ENCODE measurements around the gene KDM1A.
"Not testable (repeated sequence)": the region's sequence is repeated elsewhere in the genome, so short reads cannot be mapped to it uniquely, and the experiment has no call there.

KDM1A gene

GRCh38 chr1:22976127-22976460, 43.2 kb upstream of the KDM1A start:
- TF ChIP-seq, protein P1, sequence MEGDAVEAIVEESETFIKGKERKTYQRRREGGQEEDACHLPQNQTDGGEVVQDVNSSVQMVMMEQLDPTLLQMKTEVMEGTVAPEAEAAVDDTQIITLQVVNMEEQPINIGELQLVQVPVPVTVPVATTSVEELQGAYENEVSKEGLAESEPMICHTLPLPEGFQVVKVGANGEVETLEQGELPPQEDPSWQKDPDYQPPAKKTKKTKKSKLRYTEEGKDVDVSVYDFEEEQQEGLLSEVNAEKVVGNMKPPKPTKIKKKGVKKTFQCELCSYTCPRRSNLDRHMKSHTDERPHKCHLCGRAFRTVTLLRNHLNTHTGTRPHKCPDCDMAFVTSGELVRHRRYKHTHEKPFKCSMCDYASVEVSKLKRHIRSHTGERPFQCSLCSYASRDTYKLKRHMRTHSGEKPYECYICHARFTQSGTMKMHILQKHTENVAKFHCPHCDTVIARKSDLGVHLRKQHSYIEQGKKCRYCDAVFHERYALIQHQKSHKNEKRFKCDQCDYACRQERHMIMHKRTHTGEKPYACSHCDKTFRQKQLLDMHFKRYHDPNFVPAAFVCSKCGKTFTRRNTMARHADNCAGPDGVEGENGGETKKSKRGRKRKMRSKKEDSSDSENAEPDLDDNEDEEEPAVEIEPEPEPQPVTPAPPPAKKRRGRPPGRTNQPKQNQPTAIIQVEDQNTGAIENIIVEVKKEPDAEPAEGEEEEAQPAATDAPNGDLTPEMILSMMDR (IDR thresholded peaks at IDR 0.05; ENCODE audit: low read depth, low read length, missing control alignments) = no peak
- no peak for DNase-seq (ENCODE audit: low read depth)
- no peak overlapping the region for H3K4me3 ChIP-seq (ENCODE audit: low read depth, low read length)

DNA sequence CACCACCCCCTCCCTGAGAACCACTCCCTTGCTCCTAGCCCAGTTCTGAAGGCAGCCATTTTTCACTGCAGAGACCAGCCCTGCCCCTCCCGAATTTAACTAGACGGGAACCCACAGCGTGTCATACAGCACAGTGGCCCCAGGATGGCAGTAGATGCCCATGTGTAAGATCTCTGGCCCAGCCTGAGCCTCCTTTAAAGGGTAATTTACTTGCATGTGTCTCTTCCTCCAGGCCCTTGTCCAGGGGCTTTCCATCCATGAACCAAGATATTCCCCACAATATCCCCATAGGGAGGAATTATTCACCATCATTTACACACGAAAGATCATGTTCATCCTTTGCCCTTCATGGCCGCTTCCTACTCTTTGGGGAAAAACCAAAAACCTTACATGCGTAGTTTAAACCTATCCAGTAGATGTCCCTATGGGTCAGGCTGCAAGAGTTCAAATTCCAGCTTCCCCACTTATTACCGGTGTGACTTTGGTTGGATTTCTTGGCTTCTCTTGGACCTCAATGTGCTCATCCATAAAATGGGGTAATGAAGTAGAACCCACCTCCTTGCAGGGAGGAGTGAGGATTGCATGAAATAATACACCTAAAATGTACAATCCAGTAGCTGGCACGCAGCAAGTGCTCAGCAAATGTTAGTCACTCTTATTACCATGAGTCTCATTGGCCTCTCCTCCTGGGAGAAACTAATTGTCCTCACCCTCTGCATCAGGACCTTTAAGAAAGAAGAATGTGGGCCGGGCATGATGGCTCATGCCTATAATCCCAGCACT, 42.6 kb upstream of the KDM1A start:
- TF ChIP-seq, protein P1 (IDR thresholded peaks at IDR 0.05; ENCODE audit: low read depth, low read length, missing control alignments) = peak; percentile 81
- H3K4me3 ChIP-seq (ENCODE audit: low read depth, low read length) = no peak overlapping the region
- peak; percentile 41 for DNase-seq (ENCODE audit: low read depth)

DNA sequence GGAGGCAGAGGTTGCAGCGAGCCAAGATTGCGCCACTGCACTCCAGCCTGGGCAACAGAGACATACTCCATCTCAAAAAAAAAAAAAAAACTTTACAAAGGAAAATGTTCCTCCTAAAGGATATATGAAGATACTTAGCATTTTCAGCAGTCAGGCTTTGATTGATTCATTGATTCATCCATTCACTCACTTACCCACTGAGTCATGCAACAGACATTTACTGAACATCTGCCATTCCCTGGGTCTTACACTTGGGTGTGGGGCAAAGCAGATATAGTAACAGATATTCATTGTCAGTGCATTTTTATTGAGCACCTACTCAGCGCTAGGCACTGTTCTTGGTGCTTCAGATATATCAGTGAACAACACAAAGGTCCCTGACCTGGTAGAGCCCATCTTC, 41.0 kb upstream of the KDM1A start:
- H3K4me3 ChIP-seq (ENCODE audit: low read depth, low read length) = no peak overlapping the region
- no peak for DNase-seq (ENCODE audit: low read depth)
- TF ChIP-seq, protein P1 (IDR thresholded peaks at IDR 0.05; ENCODE audit: low read depth, low read length, missing control alignments) = no peak

DNA sequence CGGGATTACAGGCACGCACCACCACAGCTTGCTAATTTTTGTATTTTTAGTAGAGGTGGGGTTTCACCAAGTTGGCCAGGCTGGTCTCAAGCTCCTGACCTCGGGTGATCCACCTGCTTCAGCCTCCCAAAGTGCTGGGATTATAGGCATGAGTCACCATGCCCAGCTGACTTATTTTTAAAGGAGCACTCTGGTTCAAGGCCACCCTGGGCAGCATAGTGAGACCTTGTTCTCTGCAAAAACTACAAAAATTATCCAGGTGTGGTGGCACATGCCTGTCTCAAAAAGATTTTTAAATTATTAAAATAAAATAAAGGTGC, 38.8 kb upstream of the KDM1A start:
- not testable (repeated sequence) for DNase-seq (ENCODE audit: low read depth); H3K4me3 ChIP-seq (ENCODE audit: low read depth, low read length)

DNA sequence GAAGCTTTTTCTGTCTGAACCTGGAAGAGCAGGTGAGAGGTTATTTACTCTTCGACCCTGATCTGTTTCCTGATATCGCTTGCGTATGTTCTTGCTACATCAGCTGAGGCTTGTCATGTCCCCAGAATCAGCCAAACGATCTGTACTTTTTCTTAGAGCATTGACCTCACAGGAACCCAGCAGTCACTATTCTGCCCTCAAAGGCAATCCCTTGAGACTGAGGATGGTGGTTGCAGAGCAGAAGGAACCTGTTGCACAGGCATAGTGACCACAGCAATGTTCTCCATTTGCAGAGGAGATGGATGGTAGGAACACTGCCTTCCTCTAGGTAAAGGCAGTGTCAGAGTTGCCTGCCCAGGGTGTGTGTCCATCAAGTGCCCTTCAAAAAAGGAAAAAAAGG, 35.3 kb upstream of the KDM1A start:
- H3K4me3 ChIP-seq (ENCODE audit: low read depth, low read length) = no peak overlapping the region

GRCh38 chr1:22992384-22992783, 26.9 kb upstream of the KDM1A start:
- not testable (repeated sequence) for H3K4me3 ChIP-seq (ENCODE audit: low read depth, low read length); DNase-seq (ENCODE audit: low read depth)

More for the DNA sequence above, 35.3 kb upstream of the KDM1A start:
- DNase-seq (ENCODE audit: low read depth) = no peak
- TF ChIP-seq, protein P1 (IDR thresholded peaks at IDR 0.05; ENCODE audit: low read depth, low read length, missing control alignments) = no peak

DNA sequence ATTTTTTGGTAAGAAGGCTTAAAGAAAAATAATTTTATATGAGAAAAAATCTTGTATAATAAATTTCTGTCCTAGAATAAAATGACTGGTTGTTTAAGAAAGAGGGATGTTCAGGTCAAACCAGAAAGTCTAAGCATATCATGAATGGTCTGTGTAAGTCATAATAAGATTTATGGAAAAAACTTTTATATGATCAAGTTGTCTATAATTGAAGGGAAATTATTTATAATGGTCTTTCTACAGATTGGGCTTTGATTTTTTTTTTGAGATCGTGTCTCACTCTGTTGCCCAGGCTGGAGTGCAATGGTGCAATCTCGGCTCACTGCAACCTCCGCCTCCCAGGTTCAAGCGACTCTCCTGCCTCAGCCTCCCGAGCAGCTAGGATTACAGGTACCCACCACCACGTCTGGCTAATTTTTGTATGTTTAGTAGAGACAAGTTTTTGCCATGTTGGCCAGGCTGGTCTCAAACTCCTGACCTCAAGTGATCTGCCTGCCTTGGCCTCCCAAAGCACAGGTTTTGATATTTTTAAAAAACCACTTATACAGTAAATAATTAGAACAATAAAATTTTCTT, 26.0 kb upstream of the KDM1A start:
- H3K4me3 ChIP-seq (ENCODE audit: low read depth, low read length); DNase-seq (ENCODE audit: low read depth): not testable (repeated sequence)

DNA sequence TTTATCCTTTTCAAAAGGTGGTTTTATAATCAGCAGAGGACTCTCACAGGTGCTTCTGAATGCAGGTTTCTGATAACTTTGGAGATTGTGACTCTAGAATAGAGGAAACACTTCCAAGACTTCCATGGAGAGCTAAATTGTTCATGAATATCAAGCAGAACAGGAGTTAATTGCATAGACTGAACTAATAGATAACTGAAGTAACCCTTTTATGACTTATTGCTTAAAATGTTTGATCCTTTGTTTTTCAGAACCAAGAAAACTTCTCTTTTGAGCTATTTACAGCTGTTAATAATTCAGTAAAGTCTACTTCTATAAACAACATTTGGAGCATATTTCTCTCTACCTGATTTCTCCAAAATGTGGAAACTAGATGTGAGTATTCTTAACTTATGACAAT, 23.5 kb upstream of the KDM1A start:
- TF ChIP-seq, protein P1 (IDR thresholded peaks at IDR 0.05; ENCODE audit: low read depth, low read length, missing control alignments) = no peak
- no peak for DNase-seq (ENCODE audit: low read depth)
- H3K4me3 ChIP-seq (ENCODE audit: low read depth, low read length) = no peak overlapping the region

GRCh38 chr1:22997528-22997927, 21.7 kb upstream of the KDM1A start:
- not testable (repeated sequence) for DNase-seq (ENCODE audit: low read depth); H3K4me3 ChIP-seq (ENCODE audit: low read depth, low read length)

GRCh38 chr1:23000133-23000532, 19.1 kb upstream of the KDM1A start:
- H3K4me3 ChIP-seq (ENCODE audit: low read depth, low read length); DNase-seq (ENCODE audit: low read depth): not testable (repeated sequence)

- not testable (repeated sequence) for H3K4me3 ChIP-seq (ENCODE audit: low read depth, low read length); DNase-seq (ENCODE audit: low read depth)
Measured at GRCh38 chr1:23002218-23002617, 17.1 kb upstream of the KDM1A start.

Data from GM12864 (cell line).